GM12878 (cell line): ENCODE results near the gene TGFBRAP1. TPM values are rescaled to one million over a fixed set of nuclear protein-coding genes. Genes with fewer than 3 reads are reported as not detected.

ENCODE experiments used
- ATAC-seq: fragments of 200-7000 bp; cut with Tn5 transposase; 3 replicates; pipeline ENCODE4 v1.9.1; 2020; ENCODE audit warnings: mild to moderate bottlenecking, moderate library complexity
- BruUV-seq: library from RNA; stranded (reverse); fragments of 400-500 nt; replicated peaks from 2 replicates; lab custom pipeline; 2021; lab: Mats Ljungman, UMichigan
- CTCF ChIA-PET: fragments of 300-600 bp; sonication (Branson Sonifier 250); formaldehyde crosslinking; extraction: SDS; loops from one replicate; lab custom pipeline; 2021; ENCODE audit warnings: inconsistent platforms; lab: Yijun Ruan, JAX
- POLR2A ChIA-PET: fragments of 350-600 bp; formaldehyde crosslinking; extraction: SDS; loops from one replicate; lab custom pipeline; 2021; ENCODE audit warnings: inconsistent platforms; lab: Charles Lee
- RAD21 ChIA-PET: fragments of 300-600 bp; sonication (Branson Sonifier 250); formaldehyde crosslinking; loops from one replicate; lab custom pipeline; 2023; ENCODE audit warnings: antibody characterized with exemption; ENCODE audit not compliant: unreplicated experiment; lab: Charles Lee
- SMC1A ChIA-PET: fragments of 300-600 bp; sonication (Branson Sonifier 250); formaldehyde crosslinking; loops from one replicate; lab custom pipeline; 2023; ENCODE audit not compliant: unreplicated experiment, uncharacterized antibody; lab: Charles Lee
- DNase-seq: peaks from one replicate; pipeline ENCODE4 v3.0.0-alpha.2; 2011; ENCODE audit warnings: low read depth, low spot score
- FAIRE-seq: peaks from 3 replicates; lab custom pipeline; 2011; peaks lifted over from hg19 to GRCh38; lab: Jason Lieb, UNC
- H2AFZ ChIP-seq: 2 replicates; pipeline ENCODE4 v1.6.0; 2011; ENCODE audit warnings: low read depth, low read length, control low read depth; ENCODE audit not compliant: control insufficient read depth
- H3K27ac ChIP-seq: 2 replicates; pipeline ENCODE4 v1.5.1; 2011; ENCODE audit warnings: control low read depth; ENCODE audit not compliant: control insufficient read depth, insufficient read depth
- H3K27me3 ChIP-seq, 2 experiments: replicated peaks in 1 of 2; 2 replicates each; pipeline versions ENCODE4 v1.6.0 to v1.6.1; 2011; ENCODE audit warnings: low read length in 1 of 2; ENCODE audit not compliant: control insufficient read depth in 2 of 2, insufficient read depth in 2 of 2
- H3K36me3 ChIP-seq, 2 experiments: 2 replicates each; pipeline ENCODE4 v1.5.1; 2011; ENCODE audit warnings: low read length in 1 of 2; ENCODE audit not compliant: control insufficient read depth in 2 of 2, insufficient read depth in 2 of 2
- H3K4me1 ChIP-seq: 2 replicates; pipeline ENCODE4 v1.6.1; 2011; ENCODE audit warnings: mild to moderate bottlenecking, low read length, moderate library complexity, mixed read lengths; ENCODE audit not compliant: control insufficient read depth, insufficient read depth
- H3K4me2 ChIP-seq: 2 replicates; pipeline ENCODE4 v1.6.0; 2011; ENCODE audit warnings: control low read depth; ENCODE audit not compliant: control insufficient read depth, insufficient read depth
- H3K4me3 ChIP-seq: fragments of 200-600 bp; sonication (generic); 2 replicates; pipeline ENCODE4 v1.5.1; 2016
- H3K79me2 ChIP-seq: 2 replicates; pipeline ENCODE4 v1.6.0; 2011; ENCODE audit warnings: low read length; ENCODE audit not compliant: control insufficient read depth, insufficient read depth
- H3K9ac ChIP-seq: 2 replicates; pipeline ENCODE4 v1.8.0; 2011; ENCODE audit warnings: low read length, control low read depth, mixed read lengths; ENCODE audit not compliant: control insufficient read depth, insufficient read depth
- H3K9me3 ChIP-seq: replicated peaks from 3 replicates; pipeline ENCODE4 v1.5.1; 2011; ENCODE audit warnings: mild to moderate bottlenecking, low read length; ENCODE audit not compliant: control insufficient read depth, insufficient read depth
- H4K20me1 ChIP-seq: 2 replicates; pipeline ENCODE4 v1.6.0; 2011; ENCODE audit not compliant: control insufficient read depth, insufficient read depth
- CHD2 ChIP-seq: IDR thresholded peaks from 2 replicates; pipeline ENCODE4 v1.6.1; 2011; ENCODE audit warnings: low read depth, low read length, improper control_type of control experiment, borderline replicate concordance
- EED ChIP-seq: sonication (generic); IDR thresholded peaks from 2 replicates; pipeline ENCODE4 v1.6.1; 2016; ENCODE audit warnings: antibody characterized with exemption, low read depth
- EP300 ChIP-seq, 2 experiments: fragments of 150-350 bp in 1 of 2; IDR thresholded peaks; 2 replicates each; pipeline ENCODE4 v1.6.1; 2011 to 2012; ENCODE audit warnings: low read depth in 2 of 2, low read length in 2 of 2, borderline replicate concordance in 1 of 2, improper control_type of control experiment in 1 of 2, inconsistent platforms in 1 of 2; ENCODE audit not compliant: control insufficient read depth in 1 of 2
- KDM1A ChIP-seq: fragments of 200-600 bp; sonication (generic); IDR thresholded peaks from 2 replicates; pipeline ENCODE4 v1.6.1; 2016; ENCODE audit warnings: borderline replicate concordance
- MTA3 ChIP-seq: IDR thresholded peaks from 2 replicates; pipeline ENCODE4 v1.6.1; 2012; ENCODE audit warnings: low read length, inconsistent platforms, borderline replicate concordance
- NBN ChIP-seq: fragments of 450-650 bp; IDR thresholded peaks from 2 replicates; pipeline ENCODE4 v1.6.1; 2016
- NFIC ChIP-seq: IDR thresholded peaks from 2 replicates; pipeline ENCODE4 v1.6.1; 2012; ENCODE audit warnings: low read depth, mild to moderate bottlenecking, inconsistent platforms, low read length, moderate library complexity
- NFYA ChIP-seq: IDR thresholded peaks from 2 replicates; pipeline ENCODE4 v1.6.1; 2011; ENCODE audit warnings: low read depth, mild to moderate bottlenecking, low read length, improper control_type of control experiment, borderline replicate concordance
- NFYB ChIP-seq: IDR thresholded peaks from 2 replicates; pipeline ENCODE4 v1.6.1; 2011; ENCODE audit warnings: low read depth, mild to moderate bottlenecking, low read length, improper control_type of control experiment, moderate library complexity; ENCODE audit not compliant: insufficient read depth
- PBX3 ChIP-seq: IDR thresholded peaks from 2 replicates; pipeline ENCODE4 v1.6.1; 2011; ENCODE audit warnings: mild to moderate bottlenecking, low read depth, low read length, moderate library complexity; ENCODE audit not compliant: insufficient replicate concordance
- WRNIP1 ChIP-seq: IDR thresholded peaks from 2 replicates; pipeline ENCODE4 v1.6.1; 2011; ENCODE audit warnings: low read depth, low read length, improper control_type of control experiment, borderline replicate concordance
- YBX1 ChIP-seq: fragments of 450-650 bp; IDR thresholded peaks from 2 replicates; pipeline ENCODE4 v1.6.1; 2016; ENCODE audit warnings: antibody characterized with exemption
- ZNF622 ChIP-seq: fragments of 450-650 bp; IDR thresholded peaks from 2 replicates; pipeline ENCODE4 v1.6.1; 2017; ENCODE audit warnings: mild to moderate bottlenecking, inconsistent platforms
- ZNF687 ChIP-seq: fragments of 450-650 bp; IDR thresholded peaks from 2 replicates; pipeline ENCODE4 v1.6.1; 2017; ENCODE audit warnings: mild to moderate bottlenecking, moderate library complexity
- WGBS: methylation state at CpG from one replicate; pipeline ENCODE4 v1.1.6; 2016; ENCODE audit warnings: low lambda C conversion rate; ENCODE audit not compliant: insufficient replicate concordance, insufficient coverage; ENCODE audit errors: missing lambda C conversion rate; 5-methylcytosine and 5-hydroxymethylcytosine counted together
- in situ Hi-C: fragments of 300-500 bp; cut with MboI; formaldehyde crosslinking; loops from 9 replicates; pipeline ENCODE4 v1.14.3; 2018; ENCODE audit warnings: mixed read lengths
- intact Hi-C: fragments of 100-400 bp; cut with micrococcal nuclease; formaldehyde crosslinking; loops from one replicate; pipeline ENCODE4 v1.14.2; 2022; ENCODE audit not compliant: unreplicated experiment
- polyA plus RNA-seq, 11 experiments: library from polyadenylated mRNA; depleted of rRNA in 4 of 11; unstranded in 6 of 11; stranded (reverse) in 5 of 11; fragments of >200 nt; fragmentation: Nextera tagmentation in 4 of 11; fragmentation: Illumina TruSeq in 1 of 11; extraction: Ambion mirVana in 4 of 11; extraction: Trizol in 1 of 11; gene quantifications; 1 replicate in 1 of 11; 2 replicates in 10 of 11; pipeline versions ENCODE4 v1.2.1 to v1.2.3, GENCODE V29; 2011 to 2016; ENCODE audit warnings: inconsistent platforms in 2 of 11, missing spikeins in 2 of 11, low read depth in 1 of 11
- total RNA-seq, 4 experiments: library from RNA; depleted of rRNA in 3 of 4; stranded (reverse); fragments of >200 nt in 3 of 4; fragmentation: Illumina TruSeq in 1 of 4; extraction: Trizol in 1 of 4; gene quantifications; 2 replicates each; pipeline versions ENCODE4 v1.2.1 to v1.2.3, GENCODE V29; 2013 to 2021
- TF ChIP-seq, protein P1 (sequence below): IDR thresholded peaks from 2 replicates; pipeline ENCODE4 v1.6.1; 2012; ENCODE audit warnings: low read depth, low read length, improper control_type of control experiment

TGFBRAP1 gene
- total and polyA plus RNA-seq, 10 of the 15 experiments (the other 5 are each of a cell fraction or from before 2014, with no cell fraction given) = 7.9 to 37.4 (median 23.7) TPM

GRCh38 chr2:105278654-105279053 is 50.9 kb downstream of the TGFBRAP1 start:
- no peak for DNase-seq
- no peak overlapping the region for H3K9ac ChIP-seq
- H3K27ac ChIP-seq = no peak overlapping the region
- no peak overlapping the region for H2AFZ ChIP-seq
- BruUV-seq = no TSS peak
- H3K4me2 ChIP-seq = no peak overlapping the region
- intact Hi-C loops (no loop called here), in situ Hi-C loops (no loop called here)
- 90% methylated on average over 5 of the region's 5 CpGs for WGBS
- POLR2A ChIA-PET = no interaction called here
- no peaks in the 10 kb centered on the region for H3K27me3 ChIP-seq
- SMC1A ChIA-PET = interaction anchor here (0.7 to 0.8 kb wide), 2 partner anchors 24 to 40 kb away, joined by 3 read pairs; no protein-coding TSS in a partner anchor
- peaks cover 29 to 48% of the 10 kb centered on the region in 2 experiments for H3K36me3 ChIP-seq
- ATAC-seq = no peak
- no peaks in the 10 kb centered on the region for H3K4me1 ChIP-seq
- no peaks in the 10 kb centered on the region for H3K79me2 ChIP-seq
- no peak overlapping the region for H3K4me3 ChIP-seq
- RAD21 ChIA-PET = no interaction called here
- no peaks in the 10 kb centered on the region for H3K9me3 ChIP-seq
- CTCF ChIA-PET = interaction anchor here (0.6 to 1.6 kb wide), 2 partner anchors 9 to 177 kb away, joined by 3 to 6 read pairs; no protein-coding TSS in a partner anchor
- H4K20me1 ChIP-seq = no peaks in the 10 kb centered on the region
- TF ChIP-seq CHD2 (no peak), EP300 (IDR thresholded peaks at IDR 0.05; ENCODE audit: borderline replicate concordance in 1 of 2, control insufficient read depth in 1 of 2, low read depth in 2 of 2, low read length in 2 of 2) (no peak), YBX1 (no peak), NFYA (no peak), EED (no peak), MTA3 (no peak), NFYB (no peak), KDM1A (no peak), NBN (no peak), WRNIP1 (no peak)
- no peak for FAIRE-seq

DNA sequence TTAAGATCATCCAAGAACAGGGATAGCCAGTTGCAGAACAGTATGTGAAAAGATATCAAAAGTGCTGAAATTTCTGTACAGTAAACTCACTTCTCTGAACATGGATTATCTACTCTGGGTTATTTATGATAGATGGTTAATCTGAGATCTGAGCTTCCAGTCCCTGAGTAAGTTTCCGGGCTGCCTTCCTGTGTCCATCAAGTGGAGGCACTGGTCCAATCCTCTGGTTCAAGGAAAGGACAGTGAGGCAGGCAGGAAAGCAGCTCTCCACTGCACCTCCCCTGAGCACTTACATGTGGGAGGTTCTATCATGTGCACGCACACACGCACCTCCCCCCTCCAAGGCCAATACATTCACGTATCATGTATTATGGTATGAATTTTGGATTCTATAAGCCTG is 55.5 kb downstream of the TGFBRAP1 start:
- intact Hi-C loops = no loop called here
- ChIA-PET SMC1A (no interaction called here), RAD21 (no interaction called here), CTCF (no interaction called here), POLR2A (no interaction called here)
- FAIRE-seq (no peak), ATAC-seq (no peak), DNase-seq (no peak)
- Histone ChIP-seq H3K9me3 (no peaks in the 10 kb centered on the region), H2AFZ (no peak overlapping the region), H4K20me1 (no peaks in the 10 kb centered on the region), H3K27ac (no peak overlapping the region), H3K4me2 (no peak overlapping the region), H3K9ac (no peak overlapping the region), H3K79me2 (no peaks in the 10 kb centered on the region), H3K36me3 (peaks cover 29 to 36% of the 10 kb centered on the region in 2 experiments), H3K4me1 (no peaks in the 10 kb centered on the region), H3K27me3 (no peaks in the 10 kb centered on the region), H3K4me3 (no peak overlapping the region)
- BruUV-seq = no TSS peak
- 98% methylated on average over 4 of the region's 4 CpGs for WGBS
- in situ Hi-C loops = no loop called here
- TF ChIP-seq, protein P1, sequence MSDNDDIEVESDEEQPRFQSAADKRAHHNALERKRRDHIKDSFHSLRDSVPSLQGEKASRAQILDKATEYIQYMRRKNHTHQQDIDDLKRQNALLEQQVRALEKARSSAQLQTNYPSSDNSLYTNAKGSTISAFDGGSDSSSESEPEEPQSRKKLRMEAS = no peak
- TF ChIP-seq ZNF687 (no peak), NFIC (no peak), ZNF622 (no peak), PBX3 (no peak)
